ENCODE data around the gene TRPM2. TPM values are rescaled to one million over a fixed set of nuclear protein-coding genes. Genes with fewer than 3 reads are reported as not detected.

Gene TRPM2
- total and polyA plus RNA-seq, 2 of the 4 experiments (the other 2 are of a cell fraction) = not detected

GRCh38 chr21:44407493-44407892, 54.1 kb downstream of the TRPM2 start:
- no peaks in the 10 kb centered on the region for H3K4me1 ChIP-seq (ENCODE audit: control insufficient read depth, insufficient read depth, low read length)
- no peak overlapping the region for H3K4ac ChIP-seq (ENCODE audit: low read depth, low read length)
- H2BK5ac ChIP-seq (ENCODE audit: low read depth, low read length, poor library complexity, severe bottlenecking) = no peak overlapping the region
- H2AK5ac ChIP-seq (ENCODE audit: low read depth, low read length) = no peak overlapping the region
- H4K20me1 ChIP-seq (ENCODE audit: insufficient read depth, low read length) = no peaks in the 10 kb centered on the region
- H3K79me1 ChIP-seq (ENCODE audit: low read depth in 1 of 2, low read length in 2 of 2) = no peaks in the 10 kb centered on the region
- H3K27ac ChIP-seq (ENCODE audit: insufficient read depth, low read length) = no peak overlapping the region
- CTCF ChIA-PET = no interaction called here
- no peak for TF ChIP-seq MXI1 (IDR thresholded peaks at IDR 0.05; ENCODE audit: borderline replicate concordance, low read depth, low read length)
- TF ChIP-seq RAD21 (IDR thresholded peaks at IDR 0.05; ENCODE audit: low read length) = no peak
- no peak for TF ChIP-seq POLR2A (IDR thresholded peaks at IDR 0.05; ENCODE audit: low read depth, low read length)
- no peak for TF ChIP-seq ELK1 (IDR thresholded peaks at IDR 0.05; ENCODE audit: borderline replicate concordance, low read depth, low read length)
- TF ChIP-seq USF2 (IDR thresholded peaks at IDR 0.05; ENCODE audit: low read depth, low read length) = no peak
- no peak for TF ChIP-seq NFE2L2 (IDR thresholded peaks at IDR 0.05; ENCODE audit: low read depth, low read length)
- no peak for TF ChIP-seq BHLHE40 (IDR thresholded peaks at IDR 0.05; ENCODE audit: low read depth, low read length)
- no peak for TF ChIP-seq RFX5 (IDR thresholded peaks at IDR 0.05; ENCODE audit: low read depth, low read length)
- no peak for TF ChIP-seq CEBPB (IDR thresholded peaks at IDR 0.05; ENCODE audit: low read depth, low read length)
- no peak for TF ChIP-seq FOS (IDR thresholded peaks at IDR 0.05; ENCODE audit: low read depth, low read length)
- no peak for TF ChIP-seq CHD1 (IDR thresholded peaks at IDR 0.05; ENCODE audit: low read depth, low read length)
- no peak overlapping the region for H4K8ac ChIP-seq (ENCODE audit: low read depth in 2 of 2, low read length in 2 of 2)
- no peak overlapping the region for H3K18ac ChIP-seq (ENCODE audit: low read depth, low read length)
- no peaks in the 10 kb centered on the region for H3K27me3 ChIP-seq (ENCODE audit: control insufficient read depth, insufficient read depth, low read length)
- POLR2A ChIA-PET (ENCODE audit: unreplicated experiment) = no interaction called here
- dilution Hi-C loops (cut with HindIII; ENCODE audit: low sequenced_read_pairs, unreplicated experiment) (no loop called here), intact Hi-C loops (cut with micrococcal nuclease) (no loop called here), in situ Hi-C loops (cut with MboI; ENCODE audit: low sequenced_read_pairs) (no loop called here)
- ATAC-seq (ENCODE audit: low read depth) = no peak
- H4K91ac ChIP-seq (ENCODE audit: insufficient read depth, low read depth, low read length) = no peak overlapping the region
- no peak overlapping the region for H3K4me3 ChIP-seq (ENCODE audit: insufficient read depth, low read depth, low read length)
- no CpG with 5 or more reads among the region's 7 CpGs for WGBS, 2 experiments (ENCODE audit: extremely low coverage in 2 of 2, insufficient read length in 1 of 2)
- no peak overlapping the region for H2BK120ac ChIP-seq (ENCODE audit: low read depth, low read length)
- no peak overlapping the region for H2AFZ ChIP-seq (replicated peaks; ENCODE audit: low read length, poor library complexity)
- H2BK15ac ChIP-seq (ENCODE audit: low read depth, low read length) = no peak overlapping the region
- no peak overlapping the region for H2AK9ac ChIP-seq (replicated peaks; ENCODE audit: low read depth, low read length, poor library complexity)
- no peak overlapping the region for H3K56ac ChIP-seq (ENCODE audit: extremely low read depth, insufficient read depth, low read length)
- BruUV-seq (replicated peaks) = no TSS peak
- no peak overlapping the region for H3K9ac ChIP-seq (ENCODE audit: low read depth, low read length)
- H2BK20ac ChIP-seq (ENCODE audit: low read depth, low read length) = no peak overlapping the region
- DNase-seq = no peak
- H3K36me3 ChIP-seq (ENCODE audit: control insufficient read depth, insufficient read depth, low read length) = no peaks in the 10 kb centered on the region
- H3K14ac ChIP-seq (replicated peaks; ENCODE audit: low read depth, low read length) = no peak overlapping the region
- no peaks in the 10 kb centered on the region for H3K9me1 ChIP-seq (ENCODE audit: insufficient read depth, low read length)
- no peak overlapping the region for H3K23ac ChIP-seq (ENCODE audit: low read depth, low read length)
- H3K4me2 ChIP-seq (ENCODE audit: low read depth, low read length) = no peak overlapping the region
- peaks cover 12% of the 10 kb centered on the region for H3K9me3 ChIP-seq (ENCODE audit: control insufficient read depth, insufficient read depth, low read length)
- no peak overlapping the region for H4K5ac ChIP-seq (ENCODE audit: low read depth, low read length)

All from IMR-90 (cell line).